Measurements from ENCODE around the gene GPR75. TPM values are rescaled to one million over a fixed set of nuclear protein-coding genes. Genes with fewer than 3 reads are reported as not detected.
"Not testable (repeated sequence)": the region's sequence is repeated elsewhere in the genome, so short reads cannot be mapped to it uniquely, and the experiment has no call there.

GPR75 gene
- total RNA-seq, 2 experiments from 2014 or later = 1.9 to 2.6 TPM

DNA sequence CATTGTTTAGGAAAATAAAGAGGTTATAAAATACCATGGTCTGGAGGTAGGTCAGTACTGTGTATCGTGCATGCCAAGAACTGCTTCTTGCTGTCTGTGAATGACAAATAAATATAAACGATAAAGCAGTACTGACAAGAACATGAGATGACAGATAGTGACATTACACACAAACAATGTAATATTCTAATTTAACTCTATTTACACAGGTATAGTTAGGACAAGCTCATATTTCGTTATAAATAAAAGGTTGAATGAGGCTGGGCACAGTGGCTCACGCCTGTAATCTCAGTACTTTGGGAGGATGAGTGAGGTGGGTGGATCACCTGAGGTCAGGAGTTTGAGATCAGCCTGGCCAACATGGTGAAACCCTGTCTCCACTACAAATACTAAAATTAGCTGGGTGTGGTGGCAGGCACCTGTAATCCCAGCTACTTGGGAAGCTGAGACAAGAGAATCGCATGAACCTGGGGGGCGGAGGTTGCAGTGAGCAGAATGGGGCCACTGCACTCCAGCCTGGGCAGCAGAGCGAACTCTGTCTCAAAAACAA is 14.7 kb upstream of the GPR75 start:
- no peak overlapping the region for H3K27ac Mint-ChIP-seq
- no peaks in the 10 kb centered on the region for H3K4me1 Mint-ChIP-seq
- no peaks in the 10 kb centered on the region for H3K27me3 Mint-ChIP-seq
- no peak for DNase-seq
- H3K4me3 Mint-ChIP-seq = no peak overlapping the region
- POLR2A ChIA-PET = no interaction called here
- no peaks in the 10 kb centered on the region for H3K9me3 Mint-ChIP-seq
- CTCF ChIA-PET = interaction anchor here (0.8 to 1.2 kb wide), 2 partner anchors 12 to 16 kb away, joined by 3 read pairs; no protein-coding TSS in a partner anchor
- H3K36me3 Mint-ChIP-seq (ENCODE audit: low read depth) = peaks cover 24% of the 10 kb centered on the region

DNA sequence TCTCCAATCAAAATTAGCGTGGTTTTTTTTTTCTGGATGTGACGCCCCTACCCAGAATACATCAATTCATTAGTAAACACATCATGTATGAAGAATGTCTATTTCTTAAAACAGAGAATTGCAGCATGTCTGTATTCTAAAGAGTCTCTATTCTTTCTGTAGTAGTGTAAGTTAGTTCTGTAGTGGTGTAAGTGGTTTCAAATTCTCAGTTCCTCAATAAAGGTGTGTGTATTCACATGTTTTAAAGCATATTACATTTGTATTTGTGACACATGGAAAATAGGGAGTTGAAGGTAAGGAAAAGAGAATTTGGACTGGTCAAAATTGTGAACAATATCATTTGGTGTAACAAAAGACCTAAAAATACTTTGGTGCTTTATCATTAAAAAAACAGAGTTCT is 8.0 kb upstream of the GPR75 start:
- DNase-seq = no peak
- Mint-ChIP-seq H3K9me3 (no peaks in the 10 kb centered on the region), H3K4me1 (no peaks in the 10 kb centered on the region), H3K36me3 (ENCODE audit: low read depth) (peaks cover 32% of the 10 kb centered on the region), H3K27me3 (no peaks in the 10 kb centered on the region), H3K27ac (no peak overlapping the region), H3K4me3 (no peak overlapping the region)
- ChIA-PET POLR2A (no interaction called here), CTCF (no interaction called here)

DNA sequence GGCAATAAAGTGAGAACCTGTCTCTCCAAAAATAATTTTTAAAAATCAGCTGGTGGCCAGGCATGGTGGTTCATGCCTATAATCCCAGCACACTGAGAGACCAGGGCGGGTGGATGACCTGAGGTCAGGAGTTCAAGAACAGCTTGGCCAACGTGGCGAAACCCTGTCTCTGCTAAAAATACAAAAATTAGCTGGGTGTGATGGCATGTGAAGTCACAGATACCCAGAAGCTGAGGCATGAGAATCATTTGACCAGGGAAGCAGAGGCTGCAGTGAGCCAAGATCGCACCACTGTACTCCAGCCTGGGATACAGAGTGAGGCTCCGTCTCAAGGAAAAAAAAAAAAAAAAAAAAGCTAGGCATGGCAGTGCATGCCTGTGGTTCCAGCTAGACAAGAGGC is 7.4 kb upstream of the GPR75 start:
- POLR2A ChIA-PET = no interaction called here
- no peaks in the 10 kb centered on the region for H3K4me1 Mint-ChIP-seq

DNA sequence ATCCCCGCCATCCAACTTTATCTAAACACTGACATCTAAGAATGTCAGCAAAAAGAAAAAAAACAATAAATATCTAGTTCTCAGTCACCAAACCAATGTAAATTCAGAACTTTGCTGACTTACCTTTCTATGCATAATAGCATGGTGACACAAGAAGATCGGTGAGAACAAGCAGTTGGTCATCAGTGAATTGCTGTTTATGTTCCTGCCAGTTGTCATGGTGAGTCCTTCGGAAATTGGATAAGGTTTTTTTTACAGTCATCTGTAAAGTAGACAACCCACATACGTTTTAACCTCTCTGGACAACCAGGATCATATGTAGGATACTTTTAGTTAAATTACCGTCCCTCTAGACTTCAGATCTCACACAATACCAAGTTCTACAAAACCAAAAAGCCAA is 6.2 kb upstream of the GPR75 start:
- Mint-ChIP-seq H3K27ac (no peak overlapping the region), H3K36me3 (ENCODE audit: low read depth) (peaks cover 38% of the 10 kb centered on the region)
- POLR2A ChIA-PET = no interaction called here

More for the DNA sequence above, 7.4 kb upstream of the GPR75 start:
- Mint-ChIP-seq H3K27ac (no peak overlapping the region), H3K4me3 (no peak overlapping the region), H3K9me3 (no peaks in the 10 kb centered on the region), H3K36me3 (ENCODE audit: low read depth) (peaks cover 32% of the 10 kb centered on the region), H3K27me3 (no peaks in the 10 kb centered on the region)
- CTCF ChIA-PET = interaction anchor here (1.4 kb wide), 1 partner anchor 12 kb away, joined by 3 read pairs; no protein-coding TSS in a partner anchor
- DNase-seq = no peak

DNA sequence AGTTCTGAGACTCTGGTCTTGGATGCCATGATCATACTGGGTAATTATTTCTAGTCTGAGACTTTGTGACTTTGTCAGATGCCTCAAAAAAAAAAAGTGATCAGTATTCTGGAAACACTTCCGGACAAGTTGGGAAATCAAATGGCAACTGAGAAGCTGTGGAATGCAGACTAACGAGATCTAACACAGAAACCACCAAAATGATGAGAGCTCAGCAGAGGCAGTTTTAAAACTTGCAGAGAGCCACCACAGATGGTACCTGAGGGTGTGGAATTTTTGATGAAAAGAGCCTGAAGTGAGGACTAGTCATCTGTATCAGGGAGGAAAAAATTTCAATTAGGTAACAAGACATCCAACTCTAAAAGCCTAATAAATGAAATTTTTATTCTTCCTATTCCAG is 5.5 kb upstream of the GPR75 start:
- H3K9me3 Mint-ChIP-seq = no peaks in the 10 kb centered on the region
- H3K27ac Mint-ChIP-seq = peak overlapping the region; percentile 39
- CTCF ChIA-PET = interaction anchor here (0.6 kb wide), 1 partner anchor 82 kb away, joined by 3 read pairs; no protein-coding TSS in a partner anchor
- H3K27me3 Mint-ChIP-seq = no peaks in the 10 kb centered on the region
- H3K4me3 Mint-ChIP-seq = no peak overlapping the region
- POLR2A ChIA-PET = no interaction called here
- DNase-seq = no peak
- peaks cover 38% of the 10 kb centered on the region for H3K36me3 Mint-ChIP-seq (ENCODE audit: low read depth)
- peaks cover 2% of the 10 kb centered on the region for H3K4me1 Mint-ChIP-seq

More for the DNA sequence above, 6.2 kb upstream of the GPR75 start:
- H3K4me1 Mint-ChIP-seq = peaks cover 2% of the 10 kb centered on the region
- H3K4me3 Mint-ChIP-seq = no peak overlapping the region
- H3K9me3 Mint-ChIP-seq = no peaks in the 10 kb centered on the region
- H3K27me3 Mint-ChIP-seq = no peaks in the 10 kb centered on the region
- DNase-seq = no peak
- CTCF ChIA-PET = interaction anchor here (1.4 kb wide), 1 partner anchor 13 kb away, joined by 3 read pairs; no protein-coding TSS in a partner anchor

DNA sequence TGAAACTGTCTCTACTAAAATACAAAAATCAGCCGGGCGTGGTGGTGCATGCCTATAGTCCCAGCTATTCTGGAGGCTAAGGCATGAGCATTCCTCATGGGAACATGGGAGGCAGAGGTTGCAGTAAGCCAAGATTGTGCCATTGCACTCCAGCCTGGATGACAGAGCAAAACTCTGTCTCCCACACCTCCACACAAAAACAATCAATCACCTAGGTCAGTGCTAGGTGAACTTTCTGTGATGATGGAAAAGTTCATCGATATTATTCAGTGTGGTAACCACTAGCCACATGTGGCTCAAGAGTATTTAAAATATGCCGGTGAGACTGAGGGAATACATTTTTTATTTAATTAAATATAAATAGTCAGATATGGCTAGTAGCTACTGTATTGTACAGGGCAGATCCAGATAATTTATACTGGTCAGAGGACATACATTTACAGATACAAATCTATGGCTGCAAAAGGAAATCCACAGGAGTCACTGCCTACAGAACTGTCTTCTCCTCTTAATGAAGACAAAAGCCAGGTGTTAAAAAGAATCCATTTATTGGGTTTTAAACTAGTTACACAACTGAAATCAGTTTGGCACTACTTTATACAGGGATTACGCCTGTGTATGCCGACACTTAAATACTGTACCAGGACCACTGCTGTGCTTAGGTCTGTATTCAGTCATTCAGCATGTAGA is 3.9 kb upstream of the GPR75 start:
- no peak for DNase-seq
- H3K4me1 Mint-ChIP-seq = peaks cover 2% of the 10 kb centered on the region
- no peak overlapping the region for H3K27ac Mint-ChIP-seq
- POLR2A ChIA-PET = interaction anchor here (0.6 kb wide), 1 partner anchor 11 kb away, joined by 3 read pairs; no protein-coding TSS in a partner anchor
- peaks cover 34% of the 10 kb centered on the region for H3K36me3 Mint-ChIP-seq (ENCODE audit: low read depth)
- CTCF ChIA-PET = interaction anchor here (0.5 to 1.2 kb wide), 2 partner anchors 9 kb away, joined by 3 read pairs; no protein-coding TSS in a partner anchor
- no peak overlapping the region for H3K4me3 Mint-ChIP-seq
- H3K27me3 Mint-ChIP-seq = no peaks in the 10 kb centered on the region
- H3K9me3 Mint-ChIP-seq = no peaks in the 10 kb centered on the region

DNA sequence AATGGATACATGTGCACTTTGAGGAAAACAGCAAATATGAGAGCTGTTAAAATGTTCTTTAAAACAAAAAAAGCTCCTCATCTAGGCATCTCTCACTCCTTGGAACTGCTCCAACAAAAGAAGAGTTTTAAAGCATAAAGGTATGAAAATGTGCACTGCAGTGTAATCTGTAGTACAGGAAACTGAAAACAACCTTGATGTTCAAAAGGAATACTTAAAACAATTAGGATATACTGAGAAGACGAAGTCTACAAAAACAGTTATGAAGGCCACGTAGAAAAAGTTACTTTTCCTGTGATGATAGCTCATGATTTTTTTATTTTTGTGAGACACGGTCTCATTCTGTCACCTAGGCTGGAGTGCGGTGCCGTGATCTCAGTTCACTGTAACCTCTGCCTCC is 2.1 kb upstream of the GPR75 start:
- H3K27me3 Mint-ChIP-seq = no peaks in the 10 kb centered on the region
- no peaks in the 10 kb centered on the region for H3K9me3 Mint-ChIP-seq
- CTCF ChIA-PET = interaction anchor here (0.9 kb wide), 1 partner anchor 13 kb away, joined by 3 read pairs; no protein-coding TSS in a partner anchor
- DNase-seq = no peak
- no peak overlapping the region for H3K4me3 Mint-ChIP-seq
- peaks cover 2% of the 10 kb centered on the region for H3K4me1 Mint-ChIP-seq
- POLR2A ChIA-PET = interaction anchor here (0.6 kb wide), 1 partner anchor 57 kb away, joined by 3 read pairs; no protein-coding TSS in a partner anchor
- no peak overlapping the region for H3K27ac Mint-ChIP-seq
- H3K36me3 Mint-ChIP-seq (ENCODE audit: low read depth) = peaks cover 28% of the 10 kb centered on the region

DNA sequence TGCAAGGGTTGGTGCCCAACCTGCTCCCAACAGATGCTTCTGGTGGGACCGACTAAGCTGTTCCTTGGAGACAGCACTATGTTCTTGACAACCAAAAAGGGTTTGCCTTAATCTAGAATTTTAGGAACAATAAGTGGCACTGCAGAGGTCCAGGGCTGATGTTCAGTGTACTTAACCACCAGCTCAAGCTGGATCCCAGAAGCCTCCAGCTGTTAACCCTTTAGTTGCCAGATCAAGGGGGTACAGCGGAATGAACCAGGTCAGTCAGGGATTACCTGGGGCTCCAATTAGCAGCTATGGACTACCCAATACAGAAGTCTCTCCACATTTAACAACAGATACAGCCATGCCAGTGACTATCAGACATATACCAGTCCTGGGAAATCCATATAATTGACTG is 3.5 kb downstream of the GPR75 start:
- H3K4me1 Mint-ChIP-seq = no peaks in the 10 kb centered on the region
- H3K9me3 Mint-ChIP-seq = no peaks in the 10 kb centered on the region
- no peak overlapping the region for H3K27ac Mint-ChIP-seq
- CTCF ChIA-PET = no interaction called here
- H3K27me3 Mint-ChIP-seq = no peaks in the 10 kb centered on the region
- no peak for DNase-seq
- H3K36me3 Mint-ChIP-seq (ENCODE audit: low read depth) = peaks cover 13% of the 10 kb centered on the region
- H3K4me3 Mint-ChIP-seq = no peak overlapping the region
- POLR2A ChIA-PET = no interaction called here

DNA sequence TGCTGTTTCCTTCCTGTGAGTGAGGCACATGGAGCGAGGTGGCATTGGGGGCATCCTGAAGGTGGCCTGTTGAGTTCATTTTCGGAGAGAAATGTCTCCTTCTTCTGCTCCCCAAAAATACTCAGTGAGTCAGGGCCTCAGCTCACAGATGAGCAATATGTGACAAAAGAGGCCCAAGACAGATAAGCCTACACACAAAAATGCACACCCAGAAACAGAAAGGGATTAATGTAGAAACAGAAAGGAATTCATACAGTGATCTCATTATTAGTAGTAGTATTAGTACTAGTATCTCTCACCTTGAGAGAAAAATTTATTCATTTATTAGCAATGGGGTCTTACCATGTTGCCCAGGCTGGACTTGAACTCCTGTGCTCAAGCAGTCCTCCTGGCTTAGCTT is 5.1 kb downstream of the GPR75 start:
- no peaks in the 10 kb centered on the region for H3K9me3 Mint-ChIP-seq
- H3K27me3 Mint-ChIP-seq = no peaks in the 10 kb centered on the region
- DNase-seq = no peak
- ChIA-PET CTCF (interaction anchor here (1.0 kb wide), 1 partner anchor 9 kb away, joined by 3 read pairs; no protein-coding TSS in a partner anchor), POLR2A (no interaction called here)
- peaks cover 13% of the 10 kb centered on the region for H3K36me3 Mint-ChIP-seq (ENCODE audit: low read depth)
- H3K4me3 Mint-ChIP-seq = no peak overlapping the region
- no peak overlapping the region for H3K27ac Mint-ChIP-seq
- H3K4me1 Mint-ChIP-seq = no peaks in the 10 kb centered on the region

DNA sequence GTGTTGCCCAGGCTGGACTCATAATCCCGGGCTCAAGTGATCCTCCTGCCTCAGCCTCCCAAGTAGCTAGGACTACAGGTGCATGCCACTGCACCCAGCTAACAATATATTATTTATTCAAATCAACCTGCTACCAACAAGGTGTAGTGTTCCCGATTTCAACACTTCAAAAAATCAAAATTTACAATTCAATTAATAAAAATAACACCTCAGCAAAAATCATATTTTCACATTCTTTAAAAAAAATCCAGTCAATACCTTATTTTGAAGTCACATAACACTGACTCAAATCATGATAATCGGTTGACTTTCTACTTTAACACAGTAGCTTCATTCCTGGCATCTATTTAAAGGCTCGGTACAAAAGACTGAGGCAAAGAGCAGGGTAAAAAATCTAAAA is 7.2 kb downstream of the GPR75 start:
- no peak for DNase-seq
- no peak overlapping the region for H3K4me3 Mint-ChIP-seq
- no peaks in the 10 kb centered on the region for H3K4me1 Mint-ChIP-seq
- CTCF ChIA-PET = no interaction called here
- H3K27ac Mint-ChIP-seq = no peak overlapping the region
- H3K27me3 Mint-ChIP-seq = no peaks in the 10 kb centered on the region
- H3K36me3 Mint-ChIP-seq (ENCODE audit: low read depth) = peaks cover 13% of the 10 kb centered on the region
- POLR2A ChIA-PET = interaction anchor here (0.7 kb wide), 1 partner anchor 11 kb away, joined by 3 read pairs; no protein-coding TSS in a partner anchor
- no peaks in the 10 kb centered on the region for H3K9me3 Mint-ChIP-seq

DNA sequence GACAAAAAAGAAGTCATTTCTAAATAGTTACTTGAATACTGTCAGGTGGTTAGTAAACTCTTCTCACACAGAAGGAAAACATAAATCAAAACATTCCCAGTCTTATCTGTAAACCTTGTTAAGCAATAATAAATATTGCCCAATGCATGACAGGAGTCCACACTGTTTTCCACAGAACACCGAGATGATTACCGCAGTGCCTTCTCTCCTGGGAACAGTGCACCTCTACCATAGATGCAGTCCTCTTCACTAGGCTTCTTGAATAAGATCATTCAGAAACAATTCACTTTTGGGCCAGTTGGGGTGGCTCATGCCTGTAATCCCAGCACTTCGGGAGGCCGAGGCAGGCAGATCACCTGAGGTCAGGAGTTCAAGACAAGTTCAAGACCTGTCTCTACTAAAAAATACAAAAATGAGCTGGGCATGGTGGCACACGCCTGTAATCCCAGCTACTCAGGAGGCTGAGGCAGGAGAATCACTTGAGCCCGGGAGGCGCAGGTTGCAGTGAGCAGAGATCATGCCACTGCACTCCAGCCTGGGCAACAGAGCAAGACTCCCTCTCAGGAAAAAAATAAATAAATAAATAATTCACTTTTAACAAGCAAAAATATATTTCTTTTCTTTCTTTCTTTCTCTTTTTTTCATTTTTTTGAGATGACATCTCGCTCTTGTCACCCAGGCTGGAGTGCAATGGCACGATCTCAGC is 8.6 kb downstream of the GPR75 start:
- POLR2A ChIA-PET, DNase-seq, CTCF ChIA-PET, H3K9me3 Mint-ChIP-seq, H3K27me3 Mint-ChIP-seq, H3K4me1 Mint-ChIP-seq, H3K27ac Mint-ChIP-seq, H3K4me3 Mint-ChIP-seq: not testable (repeated sequence)
- H3K36me3 Mint-ChIP-seq (ENCODE audit: low read depth) = peaks cover 13% of the 10 kb centered on the region

DNA sequence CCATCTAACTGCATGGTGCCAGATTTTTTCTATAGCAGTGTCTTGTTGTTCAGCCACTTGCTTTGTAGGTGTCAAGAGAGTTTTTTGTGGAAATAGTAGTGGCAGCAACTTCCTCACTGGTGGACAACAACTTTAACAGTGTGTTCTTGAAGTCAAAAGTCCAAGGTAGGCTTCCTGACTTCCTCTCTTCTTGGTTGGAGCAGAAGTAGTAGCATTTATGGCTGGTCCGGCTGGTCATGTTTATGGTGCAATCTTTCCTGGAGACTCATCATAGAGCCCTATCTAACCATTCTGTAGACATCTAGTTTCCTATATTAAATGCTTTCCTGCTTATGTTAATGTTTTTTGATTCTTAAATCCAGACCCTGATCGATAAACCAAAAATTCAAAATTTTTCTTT is 11.7 kb downstream of the GPR75 start:
- CTCF ChIA-PET = no interaction called here

DNA sequence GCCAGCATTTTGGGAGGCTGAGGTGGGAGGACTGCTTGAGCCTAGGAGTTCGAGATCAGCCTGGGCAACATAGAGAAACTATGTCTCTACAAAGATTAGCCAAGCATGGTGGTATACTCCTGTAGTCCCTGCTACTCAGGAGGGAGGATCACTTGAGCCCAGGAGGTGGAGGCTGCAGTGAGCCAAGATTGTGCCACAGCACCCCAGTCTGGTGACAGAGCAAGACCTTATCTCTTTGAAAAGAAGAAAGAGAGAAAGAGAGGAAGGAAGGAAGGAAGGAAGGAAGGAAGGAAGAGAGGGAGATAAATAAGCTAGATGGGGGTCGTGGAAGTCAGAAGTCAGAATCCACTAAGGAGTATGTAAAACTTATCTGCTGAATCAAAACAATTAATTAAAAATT is 16.2 kb downstream of the GPR75 start:
- Mint-ChIP-seq H3K9me3 (no peaks in the 10 kb centered on the region), H3K4me3 (no peak overlapping the region), H3K27ac (no peak overlapping the region), H3K27me3 (no peaks in the 10 kb centered on the region), H3K36me3 (ENCODE audit: low read depth) (no peaks in the 10 kb centered on the region), H3K4me1 (peaks cover 5% of the 10 kb centered on the region)
- no peak for DNase-seq
- CTCF ChIA-PET = no interaction called here
- POLR2A ChIA-PET = no interaction called here

More for the DNA sequence above, 11.7 kb downstream of the GPR75 start:
- Mint-ChIP-seq H3K27me3 (no peaks in the 10 kb centered on the region), H3K9me3 (no peaks in the 10 kb centered on the region), H3K27ac (no peak overlapping the region), H3K36me3 (ENCODE audit: low read depth) (peaks cover 2% of the 10 kb centered on the region), H3K4me3 (no peak overlapping the region), H3K4me1 (peaks cover 2% of the 10 kb centered on the region)
- no peak for DNase-seq
- POLR2A ChIA-PET = no interaction called here
